ENCODE results near the gene GRB10.

Gene GRB10

GRCh38 chr7:50652400-50653125 is 130.1 kb downstream of the GRB10 start:
- Histone ChIP-seq H3K36me3 (ENCODE audit: control insufficient read depth, insufficient read depth, low read length) (peaks cover 5% of the 10 kb centered on the region; the same call in 1 of the 2 replicates), H3K27me3 (ENCODE audit: control insufficient read depth, insufficient read depth, low read length) (no peaks in the 10 kb centered on the region), H3K9ac (ENCODE audit: low read length) (no peak overlapping the region), H3K9me3 (ENCODE audit: control insufficient read depth, insufficient read depth, low read depth, low read length) (no peaks in the 10 kb centered on the region), H3K4me3 (ENCODE audit: low read depth, low read length) (no peak overlapping the region), H3K4me1 (ENCODE audit: control insufficient read depth, insufficient read depth, low read length) (no peaks in the 10 kb centered on the region), H3K27ac (ENCODE audit: low read depth, low read length) (no peak overlapping the region)

GRCh38 chr7:50651271-50651989 is 131.3 kb downstream of the GRB10 start:
- H3K27me3 ChIP-seq (ENCODE audit: control insufficient read depth, insufficient read depth, low read length): no peaks in the 10 kb centered on the region
- H3K36me3 ChIP-seq (ENCODE audit: control insufficient read depth, insufficient read depth, low read length): peaks cover 5% of the 10 kb centered on the region; the same call in 1 of the 2 replicates

DNA sequence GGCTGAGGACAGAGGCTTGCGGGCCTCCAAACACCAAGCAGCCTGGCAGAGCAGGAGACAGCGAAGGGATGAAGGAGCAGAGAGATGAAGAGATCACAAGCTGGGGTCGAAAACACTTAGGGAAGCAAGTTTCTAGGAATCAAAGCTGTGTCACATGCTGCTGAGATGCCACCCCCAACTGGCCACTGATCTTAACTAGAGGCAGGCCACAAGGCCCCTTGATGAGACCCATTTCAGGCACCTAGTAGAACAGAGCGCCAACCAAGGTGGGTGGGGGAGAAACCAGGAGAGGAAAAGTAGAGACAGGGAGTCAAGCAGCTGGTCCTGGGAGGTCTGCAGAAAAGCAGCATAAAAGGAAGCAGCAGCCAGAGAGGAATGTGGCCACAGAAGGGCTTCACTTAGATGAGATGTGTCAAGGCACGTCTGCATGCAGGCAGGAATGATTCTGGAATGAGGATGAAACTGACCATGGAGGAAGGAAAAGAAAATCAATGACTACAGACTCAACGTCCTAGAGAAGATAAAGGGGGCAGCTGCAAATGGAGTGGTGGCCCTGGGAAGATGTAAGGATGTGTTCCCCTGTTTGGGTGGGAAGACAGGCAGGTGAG is 132.5 kb downstream of the GRB10 start:
- H3K27me3 ChIP-seq (ENCODE audit: control insufficient read depth, insufficient read depth, low read length): no peaks in the 10 kb centered on the region
- H3K9me3 ChIP-seq (ENCODE audit: control insufficient read depth, insufficient read depth, low read depth, low read length): no peaks in the 10 kb centered on the region
- no peaks in the 10 kb centered on the region for H3K4me1 ChIP-seq (ENCODE audit: control insufficient read depth, insufficient read depth, low read length)
- H3K9ac ChIP-seq (ENCODE audit: low read length): no peak overlapping the region
- H3K36me3 ChIP-seq (ENCODE audit: control insufficient read depth, insufficient read depth, low read length): peaks cover 5% of the 10 kb centered on the region; the same call in 1 of the 2 replicates
- no peak overlapping the region for H3K27ac ChIP-seq (ENCODE audit: low read depth, low read length)
- no peak overlapping the region for H3K4me3 ChIP-seq (ENCODE audit: low read depth, low read length)

More at GRCh38 chr7:50651271-50651989, 131.3 kb downstream of the GRB10 start:
- no peak overlapping the region for H3K9ac ChIP-seq (ENCODE audit: low read length)
- no peak overlapping the region for H3K27ac ChIP-seq (ENCODE audit: low read depth, low read length)
- no peaks in the 10 kb centered on the region for H3K9me3 ChIP-seq (ENCODE audit: control insufficient read depth, insufficient read depth, low read depth, low read length)
- no peak overlapping the region for H3K4me3 ChIP-seq (ENCODE audit: low read depth, low read length)
- no peaks in the 10 kb centered on the region for H3K4me1 ChIP-seq (ENCODE audit: control insufficient read depth, insufficient read depth, low read length)

- H3K4me1 ChIP-seq (ENCODE audit: control insufficient read depth, insufficient read depth, low read length): no peaks in the 10 kb centered on the region
- H3K27me3 ChIP-seq (ENCODE audit: control insufficient read depth, insufficient read depth, low read length): no peaks in the 10 kb centered on the region
- no peaks in the 10 kb centered on the region for H3K9me3 ChIP-seq (ENCODE audit: control insufficient read depth, insufficient read depth, low read depth, low read length)
- H3K36me3 ChIP-seq (ENCODE audit: control insufficient read depth, insufficient read depth, low read length): peaks cover 5% of the 10 kb centered on the region; the same call in 1 of the 2 replicates
- no peak overlapping the region for H3K4me3 ChIP-seq (ENCODE audit: low read depth, low read length)
- H3K27ac ChIP-seq (ENCODE audit: low read depth, low read length): no peak overlapping the region
- no peak overlapping the region for H3K9ac ChIP-seq (ENCODE audit: low read length)
These were observed 133.3 kb downstream of the GRB10 start for GRCh38 chr7:50649259-50649885.

GRCh38 chr7:50648570-50649169 is 134.0 kb downstream of the GRB10 start:
- H3K4me1 ChIP-seq (ENCODE audit: control insufficient read depth, insufficient read depth, low read length): no peaks in the 10 kb centered on the region

GRCh38 chr7:50648076-50648475 is 134.6 kb downstream of the GRB10 start:
- Histone ChIP-seq H3K9ac (ENCODE audit: low read length) (no peak overlapping the region), H3K27ac (ENCODE audit: low read depth, low read length) (no peak overlapping the region), H3K27me3 (ENCODE audit: control insufficient read depth, insufficient read depth, low read length) (no peaks in the 10 kb centered on the region), H3K9me3 (ENCODE audit: control insufficient read depth, insufficient read depth, low read depth, low read length) (no peaks in the 10 kb centered on the region), H3K36me3 (ENCODE audit: control insufficient read depth, insufficient read depth, low read length) (peaks cover 5% of the 10 kb centered on the region; the same call in 1 of the 2 replicates), H3K4me1 (ENCODE audit: control insufficient read depth, insufficient read depth, low read length) (no peaks in the 10 kb centered on the region), H3K4me3 (ENCODE audit: low read depth, low read length) (no peak overlapping the region)

More at GRCh38 chr7:50648570-50649169, 134.0 kb downstream of the GRB10 start:
- Histone ChIP-seq H3K27me3 (ENCODE audit: control insufficient read depth, insufficient read depth, low read length) (no peaks in the 10 kb centered on the region), H3K27ac (ENCODE audit: low read depth, low read length) (no peak overlapping the region), H3K9ac (ENCODE audit: low read length) (no peak overlapping the region), H3K9me3 (ENCODE audit: control insufficient read depth, insufficient read depth, low read depth, low read length) (no peaks in the 10 kb centered on the region), H3K4me3 (ENCODE audit: low read depth, low read length) (no peak overlapping the region), H3K36me3 (ENCODE audit: control insufficient read depth, insufficient read depth, low read length) (peaks cover 5% of the 10 kb centered on the region; the same call in 1 of the 2 replicates)

DNA sequence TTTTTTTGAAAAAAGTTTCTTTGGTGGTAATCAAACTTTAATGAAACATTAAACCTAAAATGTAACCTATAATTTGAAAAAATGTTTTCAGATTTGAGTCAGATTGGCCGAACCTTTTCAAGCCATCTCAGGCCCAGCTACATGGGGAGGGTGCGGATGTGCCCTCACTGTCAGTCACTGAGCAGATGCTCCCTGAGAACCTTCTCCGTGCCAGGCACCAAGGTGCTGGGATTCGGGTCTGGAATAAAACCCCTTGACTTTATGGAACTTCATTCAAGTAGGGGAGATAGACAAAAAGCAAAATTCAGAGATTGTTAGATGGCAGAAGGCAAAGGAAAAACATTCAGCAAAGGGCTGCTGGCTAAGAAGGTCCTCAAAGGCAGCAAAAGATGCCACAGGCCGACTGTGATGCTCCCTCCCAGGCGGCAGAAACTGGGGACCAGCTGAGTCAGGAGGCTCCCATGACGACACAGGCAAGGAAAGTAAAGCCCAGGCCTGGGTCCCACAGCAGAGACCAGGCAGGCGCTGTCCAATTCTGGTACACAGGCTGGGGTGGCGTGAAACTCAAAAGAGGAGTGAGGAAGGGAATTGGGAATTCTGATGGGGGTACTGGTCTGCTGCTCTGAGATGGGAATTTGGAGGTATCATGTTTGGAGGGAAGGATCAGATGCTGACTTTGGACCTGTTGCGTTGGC is 135.3 kb downstream of the GRB10 start:
- no peak overlapping the region for H3K4me3 ChIP-seq (ENCODE audit: low read depth, low read length)
- H3K27ac ChIP-seq (ENCODE audit: low read depth, low read length): no peak overlapping the region
- H3K9ac ChIP-seq (ENCODE audit: low read length): no peak overlapping the region
- H3K36me3 ChIP-seq (ENCODE audit: control insufficient read depth, insufficient read depth, low read length): peaks cover 5% of the 10 kb centered on the region; the same call in 1 of the 2 replicates
- no peaks in the 10 kb centered on the region for H3K27me3 ChIP-seq (ENCODE audit: control insufficient read depth, insufficient read depth, low read length)
- no peaks in the 10 kb centered on the region for H3K9me3 ChIP-seq (ENCODE audit: control insufficient read depth, insufficient read depth, low read depth, low read length)
- no peaks in the 10 kb centered on the region for H3K4me1 ChIP-seq (ENCODE audit: control insufficient read depth, insufficient read depth, low read length)

DNA sequence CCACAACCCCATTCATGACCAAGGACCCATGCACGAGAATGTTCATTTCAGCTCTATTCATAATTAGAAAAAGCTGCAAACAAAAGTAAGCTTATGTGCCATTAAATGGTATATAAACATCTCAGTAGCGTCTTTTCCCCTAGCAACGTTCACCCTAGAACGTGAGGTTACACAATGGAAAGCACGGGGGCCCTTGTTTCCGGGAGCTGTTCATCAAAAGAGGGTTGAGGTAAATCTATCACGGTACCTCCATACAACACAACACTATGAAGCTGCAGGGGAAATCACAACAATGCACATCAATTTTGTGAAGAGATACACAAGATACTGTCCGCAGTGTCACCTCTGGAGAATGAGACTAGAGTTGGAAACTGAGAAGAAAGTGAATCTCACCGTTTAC is 136.6 kb downstream of the GRB10 start:
- Histone ChIP-seq H3K4me3 (ENCODE audit: low read depth, low read length) (no peak overlapping the region), H3K4me1 (ENCODE audit: control insufficient read depth, insufficient read depth, low read length) (peaks cover 7% of the 10 kb centered on the region; the same call in 1 of the 2 replicates), H3K36me3 (ENCODE audit: control insufficient read depth, insufficient read depth, low read length) (peaks cover 5% of the 10 kb centered on the region; the same call in 1 of the 2 replicates)

GRCh38 chr7:50645186-50645585 is 137.5 kb downstream of the GRB10 start:
- no peak overlapping the region for H3K9ac ChIP-seq (ENCODE audit: low read length)
- H3K27me3 ChIP-seq (ENCODE audit: control insufficient read depth, insufficient read depth, low read length): no peaks in the 10 kb centered on the region
- H3K4me3 ChIP-seq (ENCODE audit: low read depth, low read length): no peak overlapping the region
- H3K4me1 ChIP-seq (ENCODE audit: control insufficient read depth, insufficient read depth, low read length): peaks cover 7% of the 10 kb centered on the region; the same call in 1 of the 2 replicates
- no peak overlapping the region for H3K27ac ChIP-seq (ENCODE audit: low read depth, low read length)
- H3K36me3 ChIP-seq (ENCODE audit: control insufficient read depth, insufficient read depth, low read length): peaks cover 5% of the 10 kb centered on the region; the same call in 1 of the 2 replicates
- H3K9me3 ChIP-seq (ENCODE audit: control insufficient read depth, insufficient read depth, low read depth, low read length): no peaks in the 10 kb centered on the region

More for the DNA sequence above, 136.6 kb downstream of the GRB10 start:
- Histone ChIP-seq H3K9me3 (ENCODE audit: control insufficient read depth, insufficient read depth, low read depth, low read length) (no peaks in the 10 kb centered on the region), H3K27ac (ENCODE audit: low read depth, low read length) (no peak overlapping the region), H3K27me3 (ENCODE audit: control insufficient read depth, insufficient read depth, low read length) (no peaks in the 10 kb centered on the region), H3K9ac (ENCODE audit: low read length) (no peak overlapping the region)

- no peaks in the 10 kb centered on the region for H3K27me3 ChIP-seq (ENCODE audit: control insufficient read depth, insufficient read depth, low read length)
- H3K4me1 ChIP-seq (ENCODE audit: control insufficient read depth, insufficient read depth, low read length): peaks cover 7% of the 10 kb centered on the region; the same call in 1 of the 2 replicates
- H3K9ac ChIP-seq (ENCODE audit: low read length): no peak overlapping the region
- no peaks in the 10 kb centered on the region for H3K9me3 ChIP-seq (ENCODE audit: control insufficient read depth, insufficient read depth, low read depth, low read length)
- H3K4me3 ChIP-seq (ENCODE audit: low read depth, low read length): no peak overlapping the region
- H3K27ac ChIP-seq (ENCODE audit: low read depth, low read length): no peak overlapping the region
- H3K36me3 ChIP-seq (ENCODE audit: control insufficient read depth, insufficient read depth, low read length): peaks cover 3% of the 10 kb centered on the region; the same call in 1 of the 2 replicates
These were observed 138.1 kb downstream of the GRB10 start for GRCh38 chr7:50644586-50644985.
